Stimulated activated CD8-positive, alpha-beta memory T cell treated with anti-CD3 and anti-CD28 coated beads, Interleukin-2, amount 100 ng/mL, for 48 hours (primary cell): ENCODE results near the gene CYP39A1.
"Not testable (repeated sequence)": the region's sequence is repeated elsewhere in the genome, so short reads cannot be mapped to it uniquely, and the experiment has no call there.

Experiments used
- DNase-seq, 2 donors: peaks; one replicate each; pipeline ENCODE4 v3.0.0-alpha.2; 2020; ENCODE audit warnings: low read depth in 2 of 2

CYP39A1 gene

DNA sequence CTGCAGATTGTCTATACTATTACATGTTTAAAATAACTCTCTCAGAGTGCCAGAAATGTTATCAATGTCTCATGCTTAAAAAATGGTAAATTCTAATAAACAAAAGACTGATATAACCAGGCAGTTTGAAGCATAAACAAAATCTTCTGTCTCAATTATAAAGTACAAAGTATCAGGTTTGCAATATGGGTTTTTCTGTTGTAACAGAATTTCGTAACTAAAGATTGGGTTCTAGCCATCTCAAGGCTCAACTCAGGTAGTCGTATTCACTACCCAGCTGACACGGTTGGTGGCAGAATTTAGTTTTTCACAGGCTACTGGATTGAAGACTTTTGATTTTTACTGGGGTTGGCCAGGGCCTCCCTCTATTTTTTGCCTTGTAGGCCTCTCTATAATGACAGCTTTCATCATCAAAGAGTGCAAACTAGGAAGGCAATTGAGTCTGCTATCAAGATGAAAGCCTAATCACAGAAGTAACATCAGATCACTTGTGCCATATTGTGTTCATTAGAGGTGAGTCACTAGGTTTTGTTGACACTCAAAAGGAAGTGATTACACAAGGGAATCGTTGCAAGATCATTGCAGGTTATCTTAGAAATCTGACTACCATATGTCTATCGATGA is 3.6 kb downstream of the CYP39A1 start:
- no peak for DNase-seq

DNA sequence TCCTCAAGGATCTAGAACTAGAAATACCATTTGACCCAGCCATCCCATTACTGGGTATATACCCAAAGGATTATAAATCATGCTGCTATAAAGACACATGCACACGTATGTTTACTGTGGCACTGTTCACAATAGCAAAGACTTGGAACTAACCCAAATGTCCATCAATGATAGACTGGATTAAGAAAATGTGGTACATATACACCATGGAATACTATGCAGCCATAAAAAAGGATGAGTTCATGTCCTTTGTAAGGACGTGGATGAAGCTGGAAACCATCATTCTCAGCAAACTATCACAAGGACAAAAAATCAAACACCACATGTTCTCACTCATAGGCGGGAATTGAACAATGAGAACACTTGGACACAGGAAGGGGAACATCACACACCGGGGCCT is 4.5 kb downstream of the CYP39A1 start:
- DNase-seq: not testable (repeated sequence)

DNA sequence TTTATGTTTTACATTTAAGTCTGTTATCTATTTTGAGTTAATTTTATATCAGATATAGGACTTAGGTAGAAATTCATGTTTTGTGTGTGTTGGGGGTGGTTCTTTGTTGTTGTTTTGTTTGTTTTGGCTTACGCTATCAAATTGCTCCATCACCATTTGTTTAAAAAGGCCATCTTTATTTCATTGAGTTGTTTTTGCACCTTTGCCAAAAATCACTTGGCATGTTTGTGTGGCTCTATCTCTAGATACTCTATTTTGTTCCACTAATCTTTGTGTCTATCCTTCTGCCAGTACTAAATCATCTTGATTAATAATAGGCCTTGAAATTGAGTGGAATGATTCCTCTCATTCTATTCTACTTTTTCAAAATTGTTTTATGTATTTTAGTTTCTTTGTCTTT is 7.4 kb downstream of the CYP39A1 start:
- no peak for DNase-seq

DNA sequence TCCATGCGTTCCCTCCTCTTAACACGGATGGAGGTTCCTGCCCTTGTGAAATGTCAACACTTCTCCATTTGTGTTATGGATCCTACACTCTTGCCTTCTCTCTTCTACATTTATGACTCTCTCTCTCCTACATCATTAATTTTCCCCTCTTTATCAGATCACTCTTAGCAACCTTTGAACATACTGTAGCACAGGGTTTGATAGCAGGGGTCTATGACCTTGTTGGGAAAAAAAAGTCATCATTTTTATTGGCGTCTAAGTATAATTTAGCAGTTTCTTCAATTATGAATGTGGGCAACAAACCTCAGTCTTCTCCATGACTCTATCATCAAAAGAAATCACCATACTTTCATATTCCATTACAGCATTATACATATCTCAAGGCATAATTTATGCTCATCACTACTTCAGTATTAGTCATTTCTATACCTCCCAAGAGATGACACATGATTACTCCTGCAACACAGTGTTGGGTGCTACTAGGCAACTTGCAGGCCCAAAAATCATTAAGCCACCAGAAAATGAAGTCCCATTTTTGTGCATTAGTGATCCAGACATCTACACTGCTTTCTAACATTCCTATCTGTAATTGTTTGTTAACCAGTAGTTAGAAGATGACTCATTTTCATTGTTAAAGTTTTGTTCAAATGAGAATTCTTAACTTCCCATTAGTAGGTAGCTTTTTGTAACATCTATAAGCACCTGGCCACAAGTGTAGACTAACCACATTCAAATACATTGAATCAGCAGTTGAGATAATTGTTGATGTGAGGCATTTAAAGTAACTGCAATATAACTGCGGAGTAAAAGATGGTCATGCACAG is 9.5 kb downstream of the CYP39A1 start:
- DNase-seq: no peak

DNA sequence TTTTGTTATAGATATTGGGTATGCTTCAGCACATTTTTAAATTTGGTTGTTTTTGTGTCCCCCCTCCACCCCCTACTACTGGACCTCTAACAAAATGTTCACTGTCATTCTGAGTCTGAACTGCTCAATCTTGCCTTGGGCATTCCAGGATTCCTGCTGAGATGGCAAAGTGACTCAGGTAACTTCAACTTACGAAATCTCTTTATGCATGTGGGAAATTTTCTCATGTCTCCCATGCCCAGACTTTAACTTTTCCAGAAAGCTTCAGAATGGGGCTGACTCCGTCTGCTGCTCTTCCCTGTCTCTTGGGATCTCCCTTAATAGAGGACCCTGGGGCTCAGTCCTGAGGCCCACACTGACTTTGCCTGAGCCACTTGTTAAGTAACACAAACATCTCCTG is 14.0 kb downstream of the CYP39A1 start:
- no peak for DNase-seq

DNA sequence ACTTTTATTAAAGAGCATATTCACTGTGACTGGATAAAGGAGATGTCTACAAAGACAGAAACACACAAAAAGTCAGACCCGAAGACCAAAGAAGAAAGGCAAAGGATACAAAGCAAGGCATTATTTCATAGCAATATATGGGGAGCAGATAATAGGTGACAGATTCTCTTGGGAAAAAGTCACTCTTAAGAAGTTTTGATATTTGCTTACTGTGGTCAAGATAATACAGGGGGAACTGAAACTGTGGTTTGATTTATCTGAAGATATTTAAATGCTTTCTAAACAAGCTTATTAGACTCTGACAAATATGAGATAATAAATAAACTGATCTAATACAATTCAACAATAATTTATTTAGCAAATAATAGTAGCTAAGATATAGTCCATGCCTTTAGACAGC is 14.7 kb downstream of the CYP39A1 start:
- DNase-seq: no peak

DNA sequence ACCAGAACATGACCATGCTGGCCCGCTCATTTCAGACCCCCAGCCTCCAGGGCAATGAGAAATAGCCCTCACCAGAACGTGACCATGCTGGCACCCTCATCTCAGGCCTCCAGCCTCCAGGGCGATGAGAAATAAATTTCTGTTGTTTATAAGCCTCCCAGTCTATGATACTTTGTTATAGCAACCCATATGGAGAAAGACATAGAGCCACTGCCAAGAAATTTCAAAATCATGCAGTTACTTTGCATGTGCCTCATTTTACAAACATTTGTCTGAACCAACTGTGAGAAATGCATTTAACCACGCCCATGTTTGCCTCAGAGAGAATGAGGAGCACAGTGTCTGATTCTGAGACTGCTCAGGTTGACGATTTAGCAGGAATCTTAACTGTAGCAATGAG is 15.5 kb downstream of the CYP39A1 start:
- DNase-seq: no peak

DNA sequence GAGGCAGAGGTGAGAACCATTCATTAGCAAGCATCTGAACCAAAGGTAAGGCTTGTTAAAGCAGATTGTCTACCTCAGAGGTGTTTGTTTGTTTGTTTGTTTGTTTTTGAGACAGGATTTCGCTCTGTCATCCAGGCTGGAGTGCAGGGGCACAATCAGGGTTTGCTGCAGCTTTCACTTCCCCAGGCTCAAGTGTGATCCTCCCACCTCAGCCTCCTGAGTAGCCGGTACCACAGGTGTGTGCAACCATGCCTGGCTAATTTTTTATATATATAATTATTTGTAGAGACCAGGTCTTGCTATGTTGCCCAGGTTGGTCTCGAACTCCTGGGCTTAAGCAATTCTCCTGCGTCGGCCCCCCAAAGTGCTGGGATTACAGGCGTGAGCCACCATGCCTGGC is 17.2 kb downstream of the CYP39A1 start:
- no peak for DNase-seq

DNA sequence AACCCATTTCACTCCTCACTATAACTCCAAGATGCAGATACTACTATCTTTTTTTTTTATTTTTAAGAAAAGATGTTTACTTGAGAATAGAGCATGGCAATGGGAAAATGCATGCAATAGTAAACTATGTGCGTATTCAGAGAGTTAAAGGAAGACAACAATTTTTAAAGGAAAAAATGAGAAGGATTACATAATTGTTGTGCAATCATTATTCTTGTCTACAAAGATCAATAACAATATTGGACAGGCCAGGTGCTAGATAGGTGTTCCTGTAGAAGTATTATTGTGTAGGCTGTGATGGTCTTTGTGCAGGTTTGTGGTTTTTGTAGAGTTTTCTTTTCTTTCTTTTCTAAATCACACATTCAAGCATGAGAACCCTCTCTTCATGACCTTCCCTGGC is 20.6 kb downstream of the CYP39A1 start:
- no peak for DNase-seq

DNA sequence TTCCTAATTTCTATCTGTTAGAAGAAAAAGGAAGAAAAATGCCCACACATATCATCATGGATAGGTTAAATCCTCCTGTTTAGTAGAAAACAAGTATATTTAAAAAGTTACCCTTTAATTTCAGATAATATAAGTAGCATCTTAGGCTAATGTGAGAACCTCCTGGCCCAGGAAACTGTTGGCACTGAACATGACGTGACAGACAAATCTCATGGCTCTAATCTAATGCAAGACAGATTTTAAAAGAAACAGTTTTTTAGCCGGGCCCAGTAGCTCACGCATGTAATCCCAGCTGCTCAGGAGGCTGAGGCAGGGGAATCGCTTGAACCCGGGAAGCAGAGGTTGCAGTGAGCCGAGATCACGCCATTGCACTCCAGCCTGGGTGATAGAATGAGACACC is 22.9 kb downstream of the CYP39A1 start:
- no peak for DNase-seq

DNA sequence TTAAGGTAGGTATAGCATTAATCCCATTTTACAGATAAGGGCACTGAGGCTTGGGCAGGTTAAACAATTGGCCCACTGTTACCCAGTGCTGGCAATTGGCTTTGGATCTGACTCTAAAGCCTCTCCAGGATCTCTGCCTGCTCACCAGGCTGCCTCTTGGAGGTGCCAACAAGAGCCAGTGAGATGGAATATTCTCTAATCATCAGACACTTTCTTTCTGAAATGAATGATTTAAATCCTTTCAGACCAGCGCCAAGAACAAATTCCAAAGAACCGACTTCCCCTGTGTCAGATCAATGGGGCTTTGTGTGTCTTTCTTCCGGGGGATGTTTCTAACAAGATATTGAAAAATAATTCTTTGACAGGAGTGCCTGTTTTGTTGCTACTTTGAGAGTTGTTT is 23.6 kb downstream of the CYP39A1 start:
- no peak for DNase-seq

DNA sequence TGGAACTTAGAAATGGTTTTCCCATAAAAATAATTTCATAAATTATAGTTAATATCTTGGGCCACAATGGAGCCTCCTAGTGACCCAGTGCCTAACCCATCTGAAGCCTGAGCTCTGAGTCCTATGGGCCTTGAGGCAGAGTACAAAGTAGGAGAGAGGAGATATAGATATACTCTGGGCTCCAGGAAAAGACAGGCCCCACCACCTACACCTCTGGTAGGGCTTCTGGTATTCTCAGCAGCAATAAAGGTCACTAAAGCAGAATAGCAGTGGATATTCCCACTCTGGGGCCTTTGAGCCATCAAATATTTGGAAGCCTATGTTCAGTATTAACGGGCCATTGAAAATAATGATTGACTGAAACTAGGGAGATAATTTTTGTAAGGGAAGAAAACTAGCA is 24.1 kb downstream of the CYP39A1 start:
- DNase-seq: no peak

DNA sequence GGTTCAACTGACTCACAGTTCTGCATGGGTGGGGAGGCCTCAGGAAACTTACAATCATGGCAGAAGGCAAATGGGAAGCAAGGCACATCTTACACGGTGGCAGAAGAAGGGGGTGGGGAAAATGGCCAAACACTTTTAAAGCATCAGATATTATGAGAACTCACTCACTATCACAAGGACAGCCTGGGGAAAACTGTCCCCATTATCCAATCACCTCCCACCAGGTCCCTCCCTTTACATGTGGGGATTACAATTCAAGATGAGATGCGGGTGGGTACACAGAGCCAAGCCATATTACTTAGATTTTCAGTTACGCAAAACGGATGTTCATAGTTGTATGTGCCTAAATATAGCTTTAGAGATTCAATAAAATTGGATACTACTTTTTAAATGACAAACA is 25.6 kb downstream of the CYP39A1 start:
- no peak for DNase-seq

DNA sequence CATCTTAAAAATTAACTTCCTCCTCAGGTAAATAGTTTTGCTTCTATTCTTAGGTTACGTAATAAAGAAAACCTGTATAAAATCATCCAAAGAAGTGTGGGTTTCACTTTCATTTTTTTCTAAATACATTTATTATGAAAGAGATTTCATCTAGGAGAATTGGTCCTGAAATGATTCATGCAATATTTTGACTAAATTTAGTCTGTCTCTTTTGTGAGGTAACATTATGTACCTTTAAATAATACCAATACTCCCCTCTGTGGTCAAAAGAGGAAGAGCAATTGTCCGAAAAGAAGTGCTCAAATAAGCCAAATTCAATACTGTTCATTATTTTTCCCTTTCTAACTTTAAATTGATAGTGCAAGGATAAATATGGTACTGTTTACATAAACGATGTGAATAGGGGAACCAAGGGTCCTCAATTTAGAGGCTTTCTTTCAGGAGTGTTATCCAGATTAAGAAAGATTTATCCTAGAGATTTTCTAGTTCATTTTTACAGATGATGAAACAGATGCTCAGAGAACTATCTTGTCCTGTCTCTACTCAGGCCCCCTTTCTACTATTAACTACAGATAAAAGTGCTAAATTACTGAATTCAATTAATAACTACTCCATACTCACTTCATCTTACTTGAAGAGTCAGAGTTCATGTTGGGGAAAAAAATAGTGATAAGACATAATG is 26.2 kb downstream of the CYP39A1 start:
- no peak for DNase-seq

DNA sequence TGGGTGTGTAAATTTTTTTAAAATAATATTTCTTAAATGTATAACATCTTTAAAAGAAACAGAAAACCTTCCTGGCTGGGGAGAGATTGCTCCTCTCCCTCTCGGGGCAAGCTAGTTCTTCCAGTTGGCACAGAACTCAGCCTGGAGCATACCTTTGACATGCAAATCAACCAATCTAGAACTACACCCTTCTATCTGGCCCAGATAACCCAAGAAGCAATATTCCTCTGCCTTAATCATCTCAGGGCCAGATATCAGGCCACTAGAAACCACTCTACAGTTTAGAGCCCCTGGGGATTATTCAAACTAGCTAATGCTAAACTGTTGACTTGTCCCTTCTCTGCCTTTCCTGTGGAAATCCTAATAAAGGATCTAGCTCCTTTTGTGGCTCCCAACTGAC is 33.9 kb downstream of the CYP39A1 start:
- no peak for DNase-seq

DNA sequence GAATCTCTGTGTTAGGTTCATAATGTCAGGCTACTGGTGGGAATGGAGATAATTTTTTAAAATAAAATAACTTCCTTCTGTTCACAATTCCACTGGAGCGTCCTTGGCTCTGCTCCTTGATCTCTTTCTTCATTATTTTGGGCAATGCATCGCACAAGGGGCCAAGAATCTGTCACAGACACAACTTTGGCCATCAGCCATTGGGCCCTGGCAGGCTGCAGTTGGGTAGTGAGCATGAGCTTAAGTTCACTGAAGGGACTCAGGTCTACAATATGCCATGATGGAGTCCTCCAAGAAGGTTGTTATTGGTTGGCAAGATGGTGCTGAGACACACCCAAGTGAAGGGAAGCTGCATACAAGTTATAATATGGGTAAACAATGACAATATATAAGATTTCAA is 40.0 kb downstream of the CYP39A1 start:
- no peak for DNase-seq

DNA sequence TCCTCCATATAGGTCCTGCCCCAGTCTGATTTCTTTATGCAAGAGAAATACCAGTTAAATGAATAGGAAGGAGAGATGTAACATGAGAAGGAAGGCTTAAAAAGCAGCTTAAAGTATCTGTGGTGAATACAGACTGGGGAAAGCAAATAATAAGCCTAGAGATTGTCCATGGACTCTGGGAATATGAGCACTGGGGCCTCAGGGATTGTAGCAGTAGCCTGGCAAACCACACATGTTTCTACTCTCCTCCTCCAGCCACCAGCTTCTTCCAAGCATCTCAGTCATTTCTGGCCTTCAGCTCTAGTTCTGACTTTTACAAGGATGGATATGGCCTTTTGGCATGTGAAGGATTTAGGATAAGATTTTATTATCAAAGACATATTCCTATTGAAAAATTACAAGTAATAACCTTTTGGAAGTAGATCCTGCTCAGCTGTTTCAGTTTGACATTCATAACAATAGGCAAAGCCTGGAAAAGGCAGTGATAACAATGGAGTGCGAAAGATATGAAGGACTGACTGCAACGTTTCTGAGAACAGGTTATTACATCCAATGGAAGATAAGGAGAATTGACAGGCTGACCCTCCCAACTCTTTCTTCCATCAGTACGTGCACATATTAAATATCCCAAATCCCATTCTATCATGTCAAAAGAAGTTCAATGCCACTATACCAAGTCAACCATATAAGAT is 41.6 kb downstream of the CYP39A1 start:
- DNase-seq: no peak

DNA sequence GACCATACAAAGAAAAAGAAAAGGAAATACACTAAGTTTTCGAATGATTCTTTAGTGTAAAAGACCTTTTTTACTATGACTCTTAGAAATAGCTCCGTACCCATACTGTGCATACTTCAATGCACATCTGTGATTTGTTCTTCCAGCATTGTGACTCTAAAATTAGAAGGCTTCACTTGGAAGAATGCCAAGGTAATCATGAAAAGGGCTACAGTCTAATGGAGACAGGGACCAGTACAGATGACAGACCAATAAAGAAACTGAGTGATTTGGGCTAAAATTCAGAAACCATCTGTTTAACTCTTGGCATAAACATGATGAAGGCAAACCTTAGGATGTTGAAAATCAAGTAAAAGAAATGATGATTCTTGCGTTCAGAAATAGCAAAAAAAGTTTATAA is 46.3 kb downstream of the CYP39A1 start:
- DNase-seq: no peak

DNA sequence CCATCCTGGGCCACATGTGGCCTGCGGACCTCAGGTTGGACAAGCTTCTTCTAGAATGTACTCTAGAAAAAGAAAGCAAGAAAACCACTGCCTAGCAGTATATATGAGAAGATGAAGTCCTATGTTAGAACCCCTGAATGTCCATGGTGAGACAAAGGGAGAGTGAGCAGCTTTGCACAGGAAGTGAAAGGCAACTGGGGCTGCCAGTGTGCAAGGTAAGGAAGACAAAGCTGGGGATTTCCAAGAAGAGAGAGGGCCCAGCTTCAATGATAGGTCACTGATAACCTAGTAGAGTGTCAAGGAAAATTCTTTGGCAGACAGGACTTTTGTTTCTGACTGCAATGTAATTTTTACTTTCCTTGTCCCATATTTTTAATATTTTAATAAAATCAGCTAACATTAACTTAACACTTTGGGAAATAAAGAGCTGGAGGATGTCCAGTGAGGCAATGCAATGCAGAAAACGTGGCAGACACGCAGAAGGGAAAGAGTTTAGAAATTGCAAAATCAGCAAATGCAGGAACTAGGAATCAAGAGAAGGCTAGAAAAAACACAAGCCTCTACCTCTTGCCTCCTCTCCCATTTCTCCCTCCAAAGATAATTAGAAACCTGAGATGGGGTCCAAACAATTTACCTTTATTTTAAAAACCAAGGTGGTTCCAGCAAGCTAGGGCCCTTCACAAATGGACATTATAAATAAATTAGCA is 47.4 kb downstream of the CYP39A1 start:
- DNase-seq: no peak

DNA sequence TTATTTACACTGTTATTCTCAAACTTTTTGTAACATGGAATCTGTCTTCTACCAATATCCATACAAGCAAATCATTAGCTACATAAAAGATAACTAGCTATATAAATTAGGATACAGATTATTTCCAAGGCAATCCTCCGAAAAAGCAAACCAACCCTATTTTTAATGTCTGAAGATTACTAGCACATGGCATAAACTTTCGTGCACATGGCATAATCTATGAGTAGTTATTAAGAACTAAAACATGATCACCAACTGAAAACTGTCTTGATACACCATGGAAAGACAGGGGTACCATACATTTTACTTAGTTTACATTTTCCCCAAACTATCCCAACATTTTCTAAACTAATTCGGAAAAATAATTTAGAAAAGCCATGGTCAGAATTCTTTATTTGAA is 54.4 kb downstream of the CYP39A1 start:
- no peak for DNase-seq

DNA sequence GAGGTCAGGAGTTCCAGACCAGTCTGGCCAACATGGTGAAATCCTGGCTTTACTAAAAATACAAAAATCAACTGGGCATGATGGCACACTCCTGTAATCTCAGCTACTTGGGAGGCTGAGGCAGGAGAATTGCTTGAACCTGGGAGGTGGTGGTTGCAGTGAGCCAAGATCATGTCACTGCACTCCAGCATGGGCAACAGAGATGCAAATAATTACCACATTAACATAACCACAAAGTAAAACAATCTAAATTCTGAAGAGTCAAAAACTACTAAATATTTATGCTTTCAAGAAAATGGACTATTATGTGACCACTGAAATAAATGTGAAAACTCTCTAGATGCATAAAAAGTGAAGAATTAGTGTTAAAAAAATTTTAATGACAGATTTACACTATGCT is 59.9 kb downstream of the CYP39A1 start:
- DNase-seq: no peak

DNA sequence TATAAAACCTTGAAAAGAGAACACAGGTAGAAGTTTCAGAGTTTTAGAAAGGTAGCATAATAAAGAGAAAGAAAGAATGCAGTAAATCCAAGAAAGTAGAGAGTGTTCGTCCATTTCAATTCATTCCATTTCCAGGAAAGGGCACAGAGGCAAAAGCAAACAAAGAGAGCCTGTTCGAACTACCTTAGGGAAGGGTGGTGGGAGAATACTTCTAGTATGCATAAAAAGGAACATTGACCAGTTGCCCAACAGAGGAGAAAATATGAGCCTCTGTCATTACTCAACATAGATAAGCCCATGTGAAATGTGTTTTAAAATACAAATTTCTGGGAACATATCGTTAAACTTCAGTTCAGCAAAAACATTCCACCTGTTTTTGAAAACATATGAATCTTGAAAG is 60.6 kb downstream of the CYP39A1 start:
- DNase-seq: no peak
